Measurements from ENCODE around the gene ZNF30.
"Not testable (repeated sequence)": the region's sequence is repeated elsewhere in the genome, so short reads cannot be mapped to it uniquely, and the experiment has no call there.

DNA sequence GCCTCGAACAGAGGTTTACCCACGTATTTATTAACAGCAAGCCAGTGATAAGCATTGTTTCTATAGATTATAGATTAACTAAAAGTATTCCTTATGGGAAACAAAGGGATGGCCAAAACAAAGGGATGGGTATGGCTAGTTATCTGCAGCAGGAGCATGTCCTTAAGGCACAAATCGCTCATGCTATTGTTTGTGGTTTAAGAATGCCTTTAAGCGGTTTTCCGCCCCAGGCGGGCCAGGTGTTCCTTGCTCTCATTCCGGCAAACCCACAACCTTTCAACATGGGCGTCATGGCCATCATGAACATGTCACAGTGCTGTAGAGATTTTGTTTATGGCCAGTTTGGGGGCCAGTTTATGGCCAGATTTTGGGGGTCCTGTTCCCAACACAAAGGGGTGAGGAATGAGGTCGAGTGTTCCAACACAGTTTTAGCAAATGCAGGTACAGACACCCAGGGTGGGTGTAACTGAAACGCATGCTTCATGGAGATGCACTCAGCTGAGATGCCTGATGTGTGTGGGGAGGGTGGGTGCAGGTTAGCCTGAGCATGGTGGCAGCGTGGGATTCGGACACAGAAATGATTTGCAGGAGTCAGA, 43.6 kb downstream of the ZNF30 start:
- TF ChIP-seq, protein P1, sequence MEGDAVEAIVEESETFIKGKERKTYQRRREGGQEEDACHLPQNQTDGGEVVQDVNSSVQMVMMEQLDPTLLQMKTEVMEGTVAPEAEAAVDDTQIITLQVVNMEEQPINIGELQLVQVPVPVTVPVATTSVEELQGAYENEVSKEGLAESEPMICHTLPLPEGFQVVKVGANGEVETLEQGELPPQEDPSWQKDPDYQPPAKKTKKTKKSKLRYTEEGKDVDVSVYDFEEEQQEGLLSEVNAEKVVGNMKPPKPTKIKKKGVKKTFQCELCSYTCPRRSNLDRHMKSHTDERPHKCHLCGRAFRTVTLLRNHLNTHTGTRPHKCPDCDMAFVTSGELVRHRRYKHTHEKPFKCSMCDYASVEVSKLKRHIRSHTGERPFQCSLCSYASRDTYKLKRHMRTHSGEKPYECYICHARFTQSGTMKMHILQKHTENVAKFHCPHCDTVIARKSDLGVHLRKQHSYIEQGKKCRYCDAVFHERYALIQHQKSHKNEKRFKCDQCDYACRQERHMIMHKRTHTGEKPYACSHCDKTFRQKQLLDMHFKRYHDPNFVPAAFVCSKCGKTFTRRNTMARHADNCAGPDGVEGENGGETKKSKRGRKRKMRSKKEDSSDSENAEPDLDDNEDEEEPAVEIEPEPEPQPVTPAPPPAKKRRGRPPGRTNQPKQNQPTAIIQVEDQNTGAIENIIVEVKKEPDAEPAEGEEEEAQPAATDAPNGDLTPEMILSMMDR (IDR thresholded peaks at IDR 0.05; ENCODE audit: insufficient read depth, low read length): not testable (repeated sequence)
- TF ChIP-seq POLR2AphosphoS5 (IDR thresholded peaks at IDR 0.05; ENCODE audit: low read depth): not testable (repeated sequence)
